NCI-H345 (cell line): ENCODE results near the gene SFTPA1.
"Not testable (repeated sequence)": the region's sequence is repeated elsewhere in the genome, so short reads cannot be mapped to it uniquely, and the experiment has no call there.

Experiments used
- DNase-seq: peaks from one replicate; lab custom pipeline; 2025; lab: John Stamatoyannopoulos, UW

Gene SFTPA1

GRCh38 chr10:79610601-79611191, at the start of gene SFTPA1:
Gene SFTPA1, plus strand, starts transcription at chr10:79610939. Its CDS starts 887 bp downstream, at chr10:79611826.
- no peak for DNase-seq

DNA sequence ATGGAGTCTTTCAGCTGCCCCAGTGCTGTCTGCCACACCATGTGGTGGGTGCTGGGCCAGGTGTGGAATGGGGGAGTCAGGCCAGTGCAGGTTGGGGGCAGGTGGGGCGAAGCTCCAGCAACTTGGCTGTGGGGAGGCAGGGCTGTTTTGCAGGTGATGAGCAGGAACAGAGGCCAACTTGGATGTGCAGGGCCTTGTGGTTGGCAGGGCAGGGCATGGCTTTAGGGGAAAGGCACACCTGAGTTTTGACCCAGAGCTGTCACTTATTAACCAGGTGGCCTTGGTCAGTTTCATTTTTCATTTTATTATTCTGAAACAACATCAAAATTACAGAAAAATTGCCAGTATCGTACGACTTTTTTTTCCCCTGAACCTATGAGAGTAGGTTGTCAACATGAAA, 49.5 kb upstream of the SFTPA1 start:
- no peak for DNase-seq

DNA sequence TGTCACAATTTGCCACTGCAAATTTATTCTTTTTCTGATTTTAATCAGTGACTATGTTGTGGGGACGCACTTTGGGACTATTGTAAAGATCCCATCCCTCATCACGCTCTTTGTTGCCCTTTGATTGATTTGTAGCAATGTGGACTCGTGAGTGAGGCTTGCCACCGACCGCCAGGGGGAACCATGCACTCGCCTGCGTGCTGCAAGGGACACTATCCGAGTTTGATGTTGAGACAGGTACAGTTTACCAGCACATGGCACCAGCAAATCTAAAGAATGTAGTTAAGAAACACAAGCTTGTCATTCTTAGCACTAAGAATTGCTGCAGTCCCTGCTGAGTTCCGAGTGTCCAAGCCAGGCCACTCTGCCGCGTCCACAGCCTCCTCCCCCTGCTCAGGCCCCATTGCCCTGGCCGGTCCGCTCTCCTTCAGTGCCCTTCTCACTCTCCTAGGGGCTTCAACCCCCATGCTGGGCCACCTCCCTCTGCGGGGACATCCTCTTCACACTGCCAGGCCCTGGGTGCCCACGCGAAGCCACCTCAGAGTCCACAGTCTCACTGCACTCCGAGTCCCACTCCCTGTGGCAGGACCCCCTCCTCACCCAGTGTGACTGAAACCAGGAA, 48.5 kb upstream of the SFTPA1 start:
- DNase-seq, result no peak

- no peak for DNase-seq
Observed at GRCh38 chr10:79563426-79563825, 47.3 kb upstream of the SFTPA1 start.

DNA sequence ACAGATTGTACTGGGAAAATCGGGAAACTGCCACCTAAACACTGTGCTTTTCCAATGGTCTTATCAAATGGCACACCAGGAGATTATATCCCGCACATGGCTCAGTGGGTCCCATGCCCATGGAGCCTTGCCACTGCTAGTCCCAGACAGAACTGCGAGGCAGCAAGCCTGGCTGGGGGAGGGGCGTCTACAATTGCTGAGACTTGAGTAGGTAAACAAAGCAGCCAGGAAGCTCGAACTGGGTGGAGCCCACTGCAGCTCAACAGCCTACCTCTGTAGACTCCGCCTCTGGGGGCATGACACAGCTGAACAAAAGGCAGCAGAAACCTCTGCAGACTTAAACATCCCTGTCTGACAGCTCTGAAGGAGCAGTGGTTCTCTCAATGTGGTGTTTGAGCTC, 40.1 kb upstream of the SFTPA1 start:
- DNase-seq, result not testable (repeated sequence)

DNA sequence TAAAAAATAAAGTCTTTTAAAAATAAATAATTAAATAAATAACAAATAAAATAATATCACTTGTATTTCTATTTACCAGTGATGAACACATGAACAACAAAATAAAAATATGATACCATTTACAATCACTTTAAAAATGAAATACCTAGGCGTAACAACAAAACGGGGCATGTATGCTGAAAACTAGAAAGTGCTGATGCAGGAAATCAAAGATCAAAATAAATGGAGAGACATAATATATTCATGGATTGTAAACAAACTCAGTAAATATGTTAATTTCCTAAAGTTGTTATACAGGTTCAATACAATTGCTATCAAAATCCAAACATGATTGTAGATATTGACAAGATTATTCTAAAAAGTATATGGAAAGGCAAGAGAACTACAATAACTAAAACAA, 31.4 kb upstream of the SFTPA1 start:
- no peak for DNase-seq

DNA sequence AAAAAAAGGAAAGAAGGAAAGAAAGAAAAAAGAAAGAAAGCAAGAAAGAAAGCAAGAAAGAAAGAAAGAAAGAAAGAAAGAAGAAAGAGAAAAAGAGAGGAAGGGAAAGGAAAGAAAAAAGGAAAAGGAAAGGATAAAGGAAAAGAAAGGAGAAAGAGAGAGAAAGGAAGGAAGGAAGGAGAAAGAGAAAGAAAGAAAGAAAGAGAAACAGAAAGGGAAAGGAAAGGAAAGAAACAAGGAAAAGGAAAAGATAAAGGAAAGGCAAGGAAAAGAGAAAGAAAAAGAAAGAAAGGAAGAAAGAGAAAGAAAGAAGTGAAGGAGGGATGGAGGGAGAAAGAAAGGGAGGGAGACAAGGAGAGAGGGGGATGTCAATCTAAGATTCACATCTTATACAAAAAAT, 29.7 kb upstream of the SFTPA1 start:
- DNase-seq, result no peak

DNA sequence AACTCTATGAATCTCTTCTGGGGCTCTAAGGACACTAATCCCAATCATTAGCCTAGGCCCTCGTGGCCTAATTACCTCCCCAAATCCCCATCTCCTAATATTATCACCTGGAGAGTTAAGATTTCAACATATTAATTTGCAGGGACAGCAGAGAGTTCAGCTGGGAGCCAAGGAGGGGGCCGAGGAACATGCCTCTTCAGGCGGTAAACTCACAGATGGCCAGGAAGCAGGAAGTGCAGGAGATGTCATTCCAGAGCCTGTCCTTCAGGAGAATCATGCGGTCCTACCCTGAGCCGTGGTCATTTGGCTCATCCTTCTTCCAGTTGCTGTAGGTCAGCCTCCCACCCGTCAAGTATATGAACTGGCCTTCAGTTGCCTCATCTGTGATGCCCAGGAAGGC, 28.6 kb upstream of the SFTPA1 start:
- DNase-seq, result no peak

DNA sequence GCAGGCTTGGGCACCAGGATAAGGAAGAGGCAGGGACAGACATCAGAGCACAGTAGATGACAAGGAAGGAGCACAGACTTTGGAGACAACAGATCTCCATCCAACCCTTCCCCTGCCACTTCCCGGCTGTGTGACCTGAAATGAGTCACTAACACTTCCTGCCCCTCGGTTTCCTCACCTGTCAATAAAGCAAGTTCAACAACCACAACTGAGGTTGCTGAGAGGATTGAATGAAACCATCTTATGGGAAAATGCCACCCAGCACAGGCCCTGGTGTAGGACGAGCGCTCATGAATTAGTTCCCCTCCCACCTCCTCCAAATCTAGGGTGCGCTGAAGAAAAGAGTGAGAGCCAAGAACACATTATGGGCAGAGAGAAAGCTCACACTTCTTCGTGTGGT, 27.8 kb upstream of the SFTPA1 start:
- not testable (repeated sequence) for DNase-seq

GRCh38 chr10:79583488-79584024, 27.2 kb upstream of the SFTPA1 start:
- DNase-seq, result no peak

- DNase-seq, result no peak
Observed at GRCh38 chr10:79585870-79586527, 24.7 kb upstream of the SFTPA1 start.

DNA sequence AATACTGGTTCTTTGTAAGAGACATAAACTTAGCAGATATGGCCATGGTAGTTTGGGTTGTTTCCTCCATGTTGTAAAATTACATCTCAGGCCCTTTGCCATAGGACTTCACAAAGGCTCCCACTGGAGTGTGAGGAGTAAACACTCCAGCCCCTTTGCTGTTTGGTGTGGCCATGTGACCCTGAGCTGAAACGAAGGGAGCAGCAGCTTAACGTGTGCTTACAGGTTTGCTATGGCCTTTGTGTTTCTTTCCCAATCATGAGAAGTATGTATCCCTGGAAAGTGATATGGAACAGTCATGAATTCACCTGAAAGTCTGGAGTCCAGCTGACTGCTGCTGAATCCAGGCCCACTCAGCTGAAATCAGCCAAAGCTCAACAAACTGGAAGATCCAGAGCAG, 23.8 kb upstream of the SFTPA1 start:
- DNase-seq, result no peak

DNA sequence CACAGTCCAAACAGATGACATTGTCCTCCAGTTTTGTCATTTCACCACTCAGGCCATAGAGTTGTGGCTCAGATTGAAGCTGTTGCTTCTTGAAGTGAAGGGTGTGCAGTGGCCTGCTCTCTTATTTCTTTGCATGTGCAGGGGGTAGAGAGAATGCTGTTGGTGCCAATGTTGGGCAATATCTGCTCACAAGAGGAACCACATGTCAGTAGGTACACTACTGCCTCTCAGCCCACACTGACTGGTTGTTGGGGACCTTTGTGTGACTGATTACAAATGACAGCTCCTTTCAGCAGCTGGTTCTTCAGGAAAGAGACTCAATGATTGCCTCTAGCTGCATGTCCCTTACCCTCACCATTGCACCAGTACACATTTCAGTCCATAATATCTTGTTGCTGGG, 21.9 kb upstream of the SFTPA1 start:
- DNase-seq, result no peak

DNA sequence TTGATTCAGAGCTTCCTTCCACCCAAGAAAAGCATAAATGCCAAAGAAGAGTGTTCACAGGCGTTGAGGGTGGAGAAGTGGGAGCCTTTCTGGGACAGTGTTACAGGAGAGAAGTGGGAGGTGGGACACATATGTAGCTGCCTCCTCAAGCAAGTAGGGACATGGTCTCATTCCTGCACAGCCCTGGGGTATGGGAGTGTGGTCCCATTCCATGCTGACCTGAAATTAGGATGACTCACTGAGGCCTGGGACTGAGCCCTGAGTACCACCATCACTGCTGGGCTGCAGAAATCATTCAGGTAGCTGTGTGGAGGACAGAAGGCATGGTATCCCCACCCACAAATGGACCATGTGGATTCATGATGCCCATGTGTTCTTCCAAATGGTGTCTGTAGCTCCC, 17.4 kb upstream of the SFTPA1 start:
- no peak for DNase-seq

DNA sequence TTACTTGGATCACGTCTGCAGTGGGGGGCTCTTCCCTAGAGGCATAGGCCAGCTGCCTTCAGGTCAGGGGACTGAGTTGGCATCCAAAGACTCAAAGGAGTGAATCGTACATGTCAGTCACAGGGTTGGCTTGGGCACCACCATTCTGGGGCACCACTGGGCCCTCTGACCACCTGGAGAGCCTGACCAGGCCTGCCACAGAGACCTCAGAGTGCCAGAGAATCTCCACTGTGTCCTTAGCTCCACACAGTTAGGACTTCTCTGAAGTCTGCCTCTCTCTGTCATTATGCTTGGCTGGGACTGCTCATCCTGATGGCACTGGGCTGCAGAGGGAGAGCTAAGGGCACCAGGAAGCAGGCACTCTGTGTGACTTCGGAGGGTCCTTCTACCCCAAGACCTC, 16.2 kb upstream of the SFTPA1 start:
- not testable (repeated sequence) for DNase-seq

DNA sequence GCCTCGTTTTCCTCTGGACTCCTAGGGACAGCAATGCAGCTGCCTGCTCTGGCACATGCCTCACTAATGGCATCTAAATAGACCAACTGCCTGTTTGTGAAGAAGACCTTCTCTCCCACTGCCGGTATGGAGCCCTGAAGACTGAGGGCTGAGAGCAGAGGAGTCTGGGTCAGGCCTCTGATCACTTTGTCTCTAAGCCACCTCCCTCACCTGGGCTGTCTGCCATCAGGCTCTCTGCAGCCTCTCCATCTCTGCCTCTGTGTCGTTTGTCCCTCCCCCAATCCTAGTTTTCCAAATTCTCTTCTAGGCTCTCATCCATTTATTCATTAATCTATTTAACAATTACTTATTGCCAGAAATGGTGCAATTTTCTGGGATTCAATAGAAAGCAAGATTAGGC, 15.2 kb upstream of the SFTPA1 start:
- DNase-seq, result no peak

- not testable (repeated sequence) for DNase-seq
Observed at GRCh38 chr10:79599644-79600043, 11.1 kb upstream of the SFTPA1 start.

DNA sequence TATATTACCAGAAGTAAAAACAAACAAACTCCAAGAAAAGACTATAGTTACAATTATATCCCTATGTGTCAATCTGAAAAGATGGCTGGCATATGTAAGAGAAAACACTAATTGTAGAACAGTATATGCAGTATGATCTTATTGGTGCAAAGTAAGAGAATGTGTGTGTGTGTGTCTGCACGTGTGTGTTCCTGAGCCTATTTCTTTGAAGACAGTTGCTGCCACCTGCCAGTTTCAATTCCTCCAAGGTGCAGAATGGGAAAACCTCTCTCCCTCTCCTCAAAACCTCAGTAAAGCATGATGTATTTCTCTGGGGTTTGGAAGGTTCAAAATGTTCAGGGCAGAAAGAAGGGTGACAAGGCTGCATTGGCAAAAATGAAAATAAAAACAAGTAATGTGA, 8.8 kb upstream of the SFTPA1 start:
- no peak for DNase-seq

- DNase-seq, result no peak
Observed at GRCh38 chr10:79602953-79603352, 7.8 kb upstream of the SFTPA1 start.

- DNase-seq, result no peak
Observed at GRCh38 chr10:79604294-79604693, 6.4 kb upstream of the SFTPA1 start.

DNA sequence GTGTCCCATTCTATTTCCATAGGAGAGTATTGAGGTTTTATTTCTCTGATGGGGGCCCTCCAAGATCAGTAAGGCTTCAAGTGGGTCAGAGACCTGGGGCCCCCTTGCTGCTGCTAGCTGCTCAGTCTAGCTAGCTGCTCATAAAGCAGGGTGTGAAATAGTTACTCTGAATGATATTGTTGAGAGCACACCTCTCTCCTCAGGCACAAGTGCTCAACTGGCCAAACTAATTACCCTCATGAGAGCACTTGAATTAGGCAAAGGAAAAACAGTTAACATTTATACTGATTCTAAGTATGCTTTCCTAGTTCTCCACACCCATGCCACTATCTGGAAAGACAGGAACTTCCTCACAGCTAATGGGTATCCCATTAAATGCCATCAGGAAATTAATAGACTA, 5.4 kb upstream of the SFTPA1 start:
- DNase-seq, result no peak

GRCh38 chr10:79608505-79609375, 2.0 kb upstream of the SFTPA1 start:
- peak; percentile 28 for DNase-seq
